SKM-1 (cell line): Measurements from ENCODE around the gene DOK6.

Source experiments
- DNase-seq: peaks from one replicate; lab custom pipeline; 2025; ENCODE audit not compliant: unreplicated experiment; lab: John Stamatoyannopoulos, UW

DOK6 gene

DNA sequence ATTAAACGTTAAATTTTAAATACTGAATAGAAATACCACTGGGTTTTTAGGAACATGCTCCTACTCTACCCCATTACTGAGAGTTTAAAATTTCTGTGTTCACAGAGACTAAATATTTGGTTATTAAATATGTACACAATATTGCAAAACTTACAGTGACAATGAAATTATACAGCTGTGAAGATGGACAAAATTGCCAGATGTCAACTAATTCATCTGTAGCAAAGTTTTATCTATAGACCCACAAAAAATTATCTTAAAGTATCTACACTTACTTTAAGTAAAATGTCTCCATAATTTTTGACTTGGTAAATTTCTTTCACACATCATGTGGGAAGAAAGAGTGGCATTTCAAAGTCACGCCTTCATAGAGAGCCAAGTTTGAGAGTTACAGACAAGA is 333.8 kb downstream of the DOK6 start:
- DNase-seq = no peak

DNA sequence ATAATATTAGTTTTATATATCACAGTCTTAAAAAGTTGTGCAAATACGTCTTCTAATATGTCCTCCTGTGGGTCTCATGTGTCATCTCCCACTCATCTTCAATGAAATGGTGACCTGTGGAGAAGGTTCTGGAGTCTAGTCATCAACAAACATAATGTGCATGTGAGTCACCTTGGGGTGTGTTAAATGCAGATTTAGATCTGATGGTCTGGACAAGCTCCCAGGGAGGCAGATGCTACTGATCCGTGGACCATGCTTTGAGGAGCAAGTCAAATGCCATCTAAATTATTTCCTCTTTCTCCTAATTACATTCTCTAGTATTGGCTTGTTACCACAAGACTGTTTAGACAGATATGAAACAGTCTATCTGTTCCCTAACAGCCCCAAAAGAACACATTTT is 336.0 kb downstream of the DOK6 start:
- DNase-seq = no peak

DNA sequence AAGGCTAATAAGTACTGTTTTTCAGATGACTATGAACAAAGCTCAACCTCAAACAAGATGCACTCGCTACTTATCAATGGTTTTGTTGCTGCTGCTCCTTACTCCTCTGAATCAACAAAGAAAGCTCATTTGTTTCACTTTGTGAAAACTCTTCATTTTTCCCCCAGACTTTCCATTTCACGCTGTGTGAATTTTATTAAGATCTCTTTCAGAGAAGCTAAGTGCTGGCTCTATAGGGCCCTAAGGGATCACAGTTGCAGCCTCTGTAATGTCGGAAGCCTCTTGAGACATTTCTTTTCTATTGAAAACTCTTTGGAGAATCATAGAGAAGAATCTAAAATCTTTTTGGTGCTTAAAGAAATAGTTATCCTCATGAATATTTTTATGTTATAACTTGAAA is 337.2 kb downstream of the DOK6 start:
- no peak for DNase-seq

- DNase-seq = no peak
These were observed 346.7 kb downstream of the DOK6 start for GRCh38 chr18:69747388-69747787.

DNA sequence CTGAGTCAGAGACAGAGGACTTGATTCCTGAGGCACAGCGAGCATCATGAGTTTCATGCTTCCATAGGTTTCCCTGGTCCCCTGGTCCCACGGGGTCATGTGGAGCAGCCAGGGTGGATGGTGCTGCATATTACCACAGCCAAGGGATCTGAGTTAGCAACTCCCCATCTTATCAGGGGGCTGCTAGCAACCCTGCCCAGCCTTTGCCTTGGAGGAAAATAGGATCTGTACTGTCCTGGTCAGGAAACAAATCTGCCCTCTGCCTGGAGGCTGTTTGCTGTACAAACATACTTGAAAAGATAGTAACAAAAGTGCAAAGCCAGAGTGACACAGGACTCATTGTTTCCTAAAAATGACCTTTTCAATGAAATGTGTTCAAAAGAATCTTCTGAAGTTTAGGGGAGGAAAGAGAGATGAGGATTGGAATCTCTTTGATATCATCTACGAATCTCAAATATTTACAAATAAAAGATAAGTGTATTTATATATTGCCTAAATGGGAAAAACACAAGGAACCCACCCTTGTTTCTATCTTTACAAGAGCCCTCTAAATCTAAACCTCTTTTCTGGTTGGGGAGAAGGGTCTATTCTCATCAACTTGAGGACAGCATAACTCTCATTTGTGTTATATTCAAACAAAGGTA is 352.2 kb downstream of the DOK6 start:
- DNase-seq = no peak

DNA sequence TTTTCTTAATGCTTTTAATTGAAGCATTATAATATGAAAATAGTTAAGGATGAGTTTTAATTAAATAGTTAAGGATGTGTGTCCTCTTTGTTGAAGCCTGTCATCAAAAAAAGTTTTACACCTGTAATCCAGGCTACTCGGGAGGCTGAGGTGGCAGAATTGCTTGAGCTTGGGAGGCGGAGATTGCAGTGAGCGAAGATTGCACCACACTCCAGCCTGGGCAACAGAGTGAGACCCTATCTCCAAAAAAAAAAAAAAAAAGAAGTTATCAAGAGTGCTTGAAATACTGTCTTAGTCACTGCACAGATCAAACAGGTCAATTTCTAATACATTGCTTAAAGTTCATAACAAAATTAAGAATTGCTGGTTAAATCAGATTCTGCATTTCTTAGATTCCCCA is 353.4 kb downstream of the DOK6 start:
- no peak for DNase-seq

- DNase-seq = no peak
These were observed 354.4 kb downstream of the DOK6 start for GRCh38 chr18:69755041-69755440.

DNA sequence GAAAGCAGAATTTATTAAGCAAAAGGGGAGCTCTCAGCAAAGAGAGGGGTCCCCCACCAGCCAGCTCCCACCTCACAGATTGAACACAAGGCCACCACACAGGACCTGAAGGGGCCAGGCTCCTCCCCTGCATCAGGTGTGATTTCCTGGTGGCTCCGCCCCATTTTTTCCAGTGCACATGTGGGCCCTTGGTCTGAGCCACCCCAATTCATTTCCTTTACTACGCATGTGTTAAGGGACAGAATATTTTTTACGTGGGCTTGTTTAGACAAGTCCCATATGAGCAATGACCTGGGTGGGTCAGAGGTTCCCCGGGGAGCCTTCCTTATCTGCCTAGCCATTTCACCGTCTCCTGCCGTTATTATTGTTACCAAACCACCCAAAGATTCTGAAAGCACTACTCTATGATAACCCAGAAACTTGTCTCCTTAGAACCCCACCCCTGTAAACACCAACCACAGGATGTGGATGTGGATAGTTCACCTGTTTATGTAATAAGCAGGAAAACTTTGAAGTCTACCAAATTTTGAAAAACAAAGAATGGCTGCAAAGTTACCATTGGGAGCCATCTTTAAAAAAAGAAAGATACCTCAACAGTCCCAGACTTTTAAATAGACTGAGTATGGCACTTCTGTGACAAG is 355.3 kb downstream of the DOK6 start:
- no peak for DNase-seq

DNA sequence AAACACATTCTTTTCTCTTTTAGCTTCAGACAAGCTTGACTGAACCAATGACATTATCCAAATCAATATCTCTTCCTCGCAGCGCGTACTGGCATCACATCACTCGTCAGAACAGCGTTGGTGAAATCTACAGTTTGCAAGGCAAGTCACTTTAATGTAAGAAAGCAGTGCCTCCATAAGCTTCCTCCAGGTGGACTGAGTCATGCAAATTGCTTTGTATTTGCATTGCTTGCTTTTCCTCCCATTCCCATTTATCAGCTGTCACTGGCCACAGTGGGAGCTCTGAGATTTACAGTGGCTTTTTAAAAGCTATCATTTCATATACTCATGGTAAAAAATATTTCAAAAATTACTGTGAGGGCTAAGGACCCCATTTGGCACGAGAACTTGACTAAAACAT is 357.0 kb downstream of the DOK6 start:
- DNase-seq = no peak

- DNase-seq = no peak
These were observed 357.8 kb downstream of the DOK6 start for GRCh38 chr18:69758458-69758857.

DNA sequence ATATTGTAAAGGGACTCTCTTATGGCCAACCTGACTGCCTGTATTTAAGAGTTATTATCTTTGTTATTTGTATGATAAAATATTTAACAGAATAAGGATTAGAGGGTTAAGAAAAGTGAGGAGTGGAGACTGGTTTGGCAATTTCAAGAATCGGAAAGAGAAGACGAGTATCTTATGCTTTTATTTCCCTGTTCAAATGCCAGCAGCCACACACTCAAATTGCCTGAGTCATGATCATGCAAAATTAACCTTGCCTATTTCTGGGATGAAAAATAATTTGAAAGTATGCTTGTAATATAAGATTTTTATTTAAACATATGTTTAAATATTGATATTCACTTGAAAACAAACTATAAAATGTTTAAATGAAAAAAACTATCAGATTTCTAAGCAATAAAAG is 358.4 kb downstream of the DOK6 start:
- no peak for DNase-seq

GRCh38 chr18:69763002-69763401 is 362.3 kb downstream of the DOK6 start:
- DNase-seq = no peak

DNA sequence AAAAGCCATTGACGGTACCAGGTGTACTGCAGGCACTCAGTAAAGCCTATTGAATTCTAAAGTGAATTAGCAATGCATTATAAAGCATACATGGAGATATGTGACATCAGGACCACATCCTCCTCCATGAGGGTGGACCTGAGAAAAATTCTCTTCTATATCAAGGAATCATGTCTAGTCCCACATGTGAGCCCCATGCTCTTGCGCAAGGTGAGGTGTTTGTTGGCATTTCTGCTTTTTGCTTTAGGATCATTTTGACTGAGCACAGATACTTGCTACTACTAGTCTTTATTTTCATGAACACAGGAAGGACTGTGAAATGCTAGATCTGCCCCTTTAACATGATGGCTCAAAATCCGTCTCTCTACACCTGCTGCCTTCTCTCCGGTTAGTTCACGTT is 363.1 kb downstream of the DOK6 start:
- no peak for DNase-seq

DNA sequence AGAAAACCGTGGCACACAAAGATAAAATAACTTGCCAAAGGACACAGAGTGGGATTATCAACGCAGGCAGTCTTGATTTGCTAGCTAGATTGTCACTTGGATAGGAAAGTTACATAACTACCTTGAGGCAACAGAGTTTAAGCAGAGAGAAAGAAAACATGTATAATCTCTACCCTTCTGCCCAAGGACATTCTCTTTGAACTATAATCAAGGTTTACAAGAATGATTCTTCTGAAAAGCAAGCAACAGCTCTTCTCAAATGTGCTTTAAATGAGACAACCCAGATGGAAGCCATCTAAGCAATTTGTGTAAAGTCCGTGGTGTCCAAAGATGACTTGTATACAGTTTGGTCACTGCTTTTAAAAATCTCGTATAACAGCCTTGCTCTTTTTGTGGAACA is 369.6 kb downstream of the DOK6 start:
- DNase-seq = no peak

GRCh38 chr18:69774831-69775230 is 374.1 kb downstream of the DOK6 start:
- no peak for DNase-seq

- DNase-seq = no peak
These were observed 376.6 kb downstream of the DOK6 start for GRCh38 chr18:69777248-69777647.

GRCh38 chr18:69778680-69779079 is 378.0 kb downstream of the DOK6 start:
- DNase-seq = no peak

GRCh38 chr18:69780851-69781250 is 380.2 kb downstream of the DOK6 start:
- DNase-seq = no peak

GRCh38 chr18:69784815-69785214 is 384.1 kb downstream of the DOK6 start:
- DNase-seq = no peak

- DNase-seq = no peak
These were observed 384.8 kb downstream of the DOK6 start for GRCh38 chr18:69785466-69785865.

DNA sequence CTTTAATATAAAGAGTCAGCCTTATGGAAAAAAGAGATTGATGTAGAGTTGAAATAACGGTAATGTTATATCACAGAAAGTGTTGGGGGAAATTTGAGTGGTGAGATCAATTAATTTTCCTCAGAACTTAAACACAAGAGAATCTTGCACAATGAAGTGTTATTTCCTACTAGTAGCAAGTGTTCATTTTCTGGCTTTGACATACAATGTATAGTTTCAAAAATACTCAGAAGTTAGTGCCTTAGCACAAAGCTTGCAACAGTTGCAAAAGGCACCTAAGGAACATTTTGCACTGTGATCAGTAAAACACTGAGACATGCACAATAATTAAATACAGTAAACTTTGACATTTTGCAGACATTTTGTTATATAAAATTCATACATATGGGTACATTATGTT is 385.7 kb downstream of the DOK6 start:
- no peak for DNase-seq

- DNase-seq = no peak
These were observed 387.3 kb downstream of the DOK6 start for GRCh38 chr18:69787825-69788547.
